H1 (cell line): Measurements from ENCODE around the gene PEX16. TPM values are rescaled to one million over a fixed set of nuclear protein-coding genes. Genes with fewer than 3 reads are reported as not detected.

Experiments used
- CTCF ChIA-PET: fragments of 300-600 bp; sonication (Branson Sonifier 250); formaldehyde crosslinking; loops from one replicate; lab custom pipeline; 2021; ENCODE audit not compliant: partially characterized antibody; lab: Charles Lee
- POLR2A ChIA-PET: fragments of 300-600 bp; sonication (Branson Sonifier 250); formaldehyde crosslinking; loops from one replicate; lab custom pipeline; 2021; ENCODE audit warnings: inconsistent platforms; ENCODE audit not compliant: partially characterized antibody; lab: Charles Lee
- DNase-seq, 2 experiments: peaks; one replicate each; pipeline versions ENCODE4 v3.0.0 to v3.0.0-alpha.2; 2010 to 2022; ENCODE audit warnings: low spot score in 2 of 2, low read depth in 1 of 2, mixed read lengths in 1 of 2
- FAIRE-seq: peaks from 2 replicates; lab custom pipeline; 2011; peaks lifted over from hg19 to GRCh38; lab: Jason Lieb, UNC
- H2AFZ ChIP-seq: 2 replicates; pipeline ENCODE4 v1.8.1; 2012; ENCODE audit warnings: low read length, inconsistent platforms
- H2AK5ac ChIP-seq: 2 replicates; pipeline ENCODE4 v1.6.1; 2013; ENCODE audit warnings: low read depth, low read length
- H2BK120ac ChIP-seq: replicated peaks from 2 replicates; pipeline ENCODE3; 2013; ENCODE audit warnings: low read depth, low read length, inconsistent platforms
- H2BK12ac ChIP-seq: 2 replicates; pipeline ENCODE4 v1.6.1; 2013; ENCODE audit warnings: low read depth, low read length
- H2BK15ac ChIP-seq: 2 replicates; pipeline ENCODE4 v1.6.1; 2013; ENCODE audit warnings: low read length
- H2BK20ac ChIP-seq: 2 replicates; pipeline ENCODE4 v1.6.1; 2013; ENCODE audit warnings: low read length
- H2BK5ac ChIP-seq: 2 replicates; pipeline ENCODE4 v1.6.1; 2013; ENCODE audit warnings: low read depth, low read length
- H3K14ac ChIP-seq: 2 replicates; pipeline ENCODE4 v1.6.1; 2013; ENCODE audit warnings: inconsistent platforms; ENCODE audit not compliant: insufficient read length
- H3K18ac ChIP-seq: 2 replicates; pipeline ENCODE4 v1.6.1; 2013; ENCODE audit warnings: low read length; ENCODE audit errors: extremely low read depth
- H3K23ac ChIP-seq: 2 replicates; pipeline ENCODE4 v1.6.1; 2013; ENCODE audit warnings: inconsistent platforms; ENCODE audit not compliant: insufficient read length
- H3K23me2 ChIP-seq: 2 replicates; pipeline ENCODE4 v1.6.1; 2013; ENCODE audit warnings: low read depth, low read length
- H3K27ac ChIP-seq: 2 replicates; pipeline ENCODE4 v1.6.1; 2011; ENCODE audit warnings: low read depth, low read length, inconsistent platforms
- H3K27me3 ChIP-seq, 4 experiments: replicated peaks in 1 of 4; 1 replicate in 1 of 4; 2 replicates in 3 of 4; pipeline versions ENCODE4 v1.6.1 to v1.8.1; 2011 to 2013; ENCODE audit warnings: low read length in 3 of 4, mild to moderate bottlenecking in 3 of 4, inconsistent platforms in 2 of 4, mixed read lengths in 2 of 4, moderate library complexity in 1 of 4; ENCODE audit not compliant: control insufficient read depth in 3 of 4, insufficient read depth in 3 of 4; ENCODE audit errors: extremely low read depth in 1 of 4
- H3K36me3 ChIP-seq, 4 experiments: 2 replicates each; pipeline versions ENCODE4 v1.6.1 to v1.8.1; 2011 to 2013; ENCODE audit warnings: mild to moderate bottlenecking in 4 of 4, low read length in 3 of 4, moderate library complexity in 2 of 4, control low read depth in 1 of 4, inconsistent platforms in 1 of 4; ENCODE audit not compliant: insufficient read depth in 4 of 4, control insufficient read depth in 2 of 4
- H3K4ac ChIP-seq: replicated peaks from 2 replicates; pipeline ENCODE3; 2013; ENCODE audit warnings: low read length, low read depth, mixed read lengths, inconsistent platforms; ENCODE audit not compliant: insufficient read length
- H3K4me1 ChIP-seq, 4 experiments: replicated peaks in 1 of 4; 1 replicate in 1 of 4; 2 replicates in 3 of 4; pipeline versions ENCODE4 v1.6.1 to v1.8.1; 2011 to 2013; ENCODE audit warnings: low read length in 3 of 4, inconsistent platforms in 2 of 4, mixed read lengths in 1 of 4; ENCODE audit not compliant: insufficient read depth in 4 of 4, control insufficient read depth in 3 of 4
- H3K4me2 ChIP-seq, 2 experiments: 2 replicates each; pipeline versions ENCODE4 v1.6.1 to v1.8.1; 2011 to 2013; ENCODE audit warnings: low read depth in 2 of 2, low read length in 2 of 2, control low read depth in 1 of 2, inconsistent platforms in 1 of 2, mild to moderate bottlenecking in 1 of 2; ENCODE audit not compliant: insufficient read depth in 1 of 2
- H3K4me3 ChIP-seq, 4 experiments: fragments of 200-600, 300-600 bp in 1 of 4; sonication (generic), shearing (Covaris generic), sonication (Bioruptor Twin) in 1 of 4; 2 replicates each; pipeline versions ENCODE4 v1.5.1 to v1.8.1; 2011 to 2016; ENCODE audit warnings: low read length in 4 of 4, low read depth in 3 of 4, control low read depth in 2 of 4, inconsistent platforms in 2 of 4, mild to moderate bottlenecking in 2 of 4, mixed read lengths in 1 of 4, moderate library complexity in 1 of 4; ENCODE audit not compliant: insufficient read depth in 2 of 4; ENCODE audit errors: extremely low read depth in 1 of 4
- H3K56ac ChIP-seq: replicated peaks from 2 replicates; pipeline ENCODE3; 2013; ENCODE audit warnings: low read depth, mild to moderate bottlenecking, mixed read lengths, low read length, inconsistent platforms; ENCODE audit not compliant: insufficient read length
- H3K79me1 ChIP-seq: 2 replicates; pipeline ENCODE4 v1.6.1; 2013; ENCODE audit warnings: low read depth, low read length, control low read depth
- H3K79me2 ChIP-seq, 2 experiments: 2 replicates each; pipeline versions ENCODE4 v1.6.1 to v1.8.1; 2012 to 2013; ENCODE audit warnings: low read length in 2 of 2, mild to moderate bottlenecking in 2 of 2, inconsistent platforms in 1 of 2; ENCODE audit not compliant: insufficient read depth in 2 of 2, control insufficient read depth in 1 of 2
- H3K9ac ChIP-seq, 4 experiments: replicated peaks in 1 of 4; 1 replicate in 1 of 4; 2 replicates in 3 of 4; pipeline versions ENCODE4 v1.6.1 to v1.8.1; 2011 to 2013; ENCODE audit warnings: low read depth in 3 of 4, low read length in 3 of 4, control low read depth in 2 of 4, mild to moderate bottlenecking in 2 of 4, moderate library complexity in 2 of 4, inconsistent platforms in 1 of 4; ENCODE audit errors: extremely low read depth in 1 of 4
- H3K9me3 ChIP-seq, 2 experiments: 2 replicates each; pipeline versions ENCODE4 v1.6.1 to v1.8.1; 2012 to 2013; ENCODE audit warnings: mild to moderate bottlenecking in 2 of 2, moderate library complexity in 2 of 2, control low read depth in 1 of 2, inconsistent platforms in 1 of 2, low read depth in 1 of 2, low read length in 1 of 2, mixed read lengths in 1 of 2; ENCODE audit not compliant: insufficient read depth in 2 of 2
- H4K20me1 ChIP-seq, 2 experiments: replicated peaks in 1 of 2; 2 replicates each; pipeline versions ENCODE3 to v1.8.1; 2011 to 2013; ENCODE audit warnings: inconsistent platforms in 2 of 2, low read length in 2 of 2, mild to moderate bottlenecking in 1 of 2; ENCODE audit not compliant: insufficient read depth in 2 of 2, control insufficient read depth in 1 of 2
- H4K5ac ChIP-seq: 2 replicates; pipeline ENCODE4 v1.6.1; 2013; ENCODE audit warnings: low read length, low read depth, mixed read lengths, inconsistent platforms; ENCODE audit not compliant: insufficient read length
- H4K8ac ChIP-seq: 2 replicates; pipeline ENCODE4 v1.8.0; 2013; ENCODE audit warnings: mild to moderate bottlenecking, moderate library complexity, low read length, inconsistent platforms; ENCODE audit not compliant: insufficient read depth; ENCODE audit errors: extremely low read depth
- H4K91ac ChIP-seq: replicated peaks from 2 replicates; pipeline ENCODE3; 2013; ENCODE audit warnings: low read length, mixed read lengths, inconsistent platforms; ENCODE audit not compliant: insufficient read length
- CBX8 ChIP-seq: fragments of 300-800, 300-1000 bp; sonication (generic); IDR thresholded peaks from 2 replicates; pipeline ENCODE4 v1.7.1; 2016; ENCODE audit warnings: low read depth, low read length, borderline replicate concordance
- EGR1 ChIP-seq: IDR thresholded peaks from 2 replicates; pipeline ENCODE4 v1.6.1; 2011; ENCODE audit warnings: low read depth, low read length, borderline replicate concordance
- EP300 ChIP-seq, 2 experiments: IDR thresholded peaks; 1 replicate in 1 of 2; 2 replicates in 1 of 2; pipeline ENCODE4 v1.6.1; 2011 to 2012; ENCODE audit warnings: low read depth in 2 of 2, low read length in 2 of 2, mild to moderate bottlenecking in 2 of 2, borderline replicate concordance in 1 of 2, inconsistent platforms in 1 of 2, moderate library complexity in 1 of 2
- JUN ChIP-seq: IDR thresholded peaks from 2 replicates; pipeline ENCODE4 v1.6.1; 2011; ENCODE audit warnings: low read depth, mild to moderate bottlenecking, improper control_type of control experiment, low read length
- KDM5A ChIP-seq: fragments of 200-600 bp; IDR thresholded peaks from 2 replicates; pipeline ENCODE4 v1.7.1; 2012; ENCODE audit warnings: mild to moderate bottlenecking, low read length, inconsistent platforms, mixed read lengths
- NANOG ChIP-seq: IDR thresholded peaks from 2 replicates; pipeline ENCODE4 v1.6.1; 2011; ENCODE audit warnings: low read length, low read depth, mild to moderate bottlenecking, inconsistent platforms; ENCODE audit not compliant: insufficient read depth, poor library complexity, severe bottlenecking
- PHF8 ChIP-seq: fragments of 200-600 bp; sonication (generic); conservative IDR thresholded peaks from 2 replicates; pipeline ENCODE4 v1.7.1; 2012; ENCODE audit warnings: low read depth, mild to moderate bottlenecking, inconsistent platforms, low read length, moderate library complexity
- SAP30 ChIP-seq: fragments of 300-600 bp; sonication (generic); IDR thresholded peaks from 2 replicates; pipeline ENCODE4 v1.7.1; 2012; ENCODE audit warnings: low read length, moderate library complexity, mild to moderate bottlenecking, inconsistent platforms; ENCODE audit not compliant: insufficient read depth, insufficient replicate concordance
- SP2 ChIP-seq: IDR thresholded peaks from 2 replicates; pipeline ENCODE4 v1.6.1; 2012; ENCODE audit warnings: mild to moderate bottlenecking, low read length, inconsistent platforms
- TCF12 ChIP-seq: IDR thresholded peaks from 2 replicates; pipeline ENCODE4 v1.6.1; 2011; ENCODE audit warnings: low read depth, mild to moderate bottlenecking, low read length
- WGBS, 2 experiments: shearing (Covaris generic) in 1 of 2; methylation state at CpG; one replicate each; pipeline versions ENCODE4 v1.1.6 to v1.1.7; 2013 to 2015; ENCODE audit warnings: low lambda C conversion rate in 2 of 2, mixed read lengths in 2 of 2, inconsistent platforms in 1 of 2, low coverage in 1 of 2, missing lambda C conversion rate in 1 of 2; ENCODE audit not compliant: insufficient replicate concordance in 2 of 2, insufficient coverage in 1 of 2, insufficient read length in 1 of 2; ENCODE audit errors: extremely low coverage in 1 of 2, missing lambda C conversion rate in 1 of 2; 5-methylcytosine and 5-hydroxymethylcytosine counted together
- polyA plus RNA-seq, 7 experiments: library from polyadenylated mRNA; depleted of rRNA in 3 of 7; stranded (reverse) in 5 of 7; unstranded in 2 of 7; fragments of >200 nt in 5 of 7; fragments of 200-250 nt in 2 of 7; gene quantifications; 1 replicate in 5 of 7; 2 replicates in 1 of 7; 4 replicates in 1 of 7; pipeline versions ENCODE4 v1.2.1 to v1.2.3, GENCODE V29; 2011 to 2013; ENCODE audit warnings: missing spikeins in 2 of 7, mixed read lengths in 2 of 7
- total RNA-seq: library from RNA; stranded (reverse); fragmentation: NEBNext Ultra II Directional; extraction: Animal tissue kit (Norgen Biotek cat#: 25700); gene quantifications from 2 replicates; pipeline ENCODE4 v1.2.1, GENCODE V29; 2021

PEX16 gene
- total and polyA plus RNA-seq, 2 of the 8 experiments (the other 6 are each of a cell fraction or from before 2014, with no cell fraction given), result 29.2 to 36.0 TPM

DNA sequence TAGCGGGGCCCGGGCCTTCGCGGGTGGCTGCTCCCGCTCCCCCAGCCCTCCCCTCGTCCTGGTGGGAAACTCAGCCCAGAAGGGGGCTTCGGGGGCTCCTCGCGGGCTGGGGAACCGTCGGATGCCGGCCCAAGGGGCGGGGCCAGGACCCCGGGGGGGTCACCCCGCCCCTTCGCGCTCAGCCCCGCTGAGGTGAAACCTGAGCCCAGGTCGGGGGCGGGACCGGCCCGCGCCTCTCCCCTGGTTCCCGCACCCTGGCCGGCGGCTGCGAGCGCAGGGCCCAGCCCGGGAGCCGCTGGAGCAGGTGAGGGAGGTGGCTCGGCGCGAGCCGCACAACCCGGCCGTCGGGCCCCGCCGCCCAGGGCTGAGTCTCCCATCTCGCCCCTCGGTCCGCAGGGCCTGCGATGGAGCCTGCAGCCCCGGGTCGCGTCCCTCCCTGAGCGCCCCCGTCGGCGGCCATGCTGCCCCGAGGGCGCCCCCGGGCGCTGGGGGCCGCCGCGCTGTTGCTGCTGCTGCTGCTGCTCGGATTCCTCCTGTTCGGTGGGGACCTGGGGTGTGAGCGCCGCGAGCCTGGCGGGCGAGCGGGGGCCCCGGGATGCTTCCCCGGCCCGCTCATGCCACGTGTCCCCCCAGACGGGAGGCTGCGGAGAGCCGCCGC is 4.9 kb upstream of the PEX16 start, which contains the start of gene LARGE2:
LARGE2 (plus strand) TSS at position 232 of the 658 bp plus-strand sequence; CDS start at position 459, 227 bp downstream.
- peak within 1 kb of the TSS; percentile 81 to 91 for H3K4me2 ChIP-seq
- H2BK5ac ChIP-seq, result peak within 1 kb of the TSS; percentile 93; the same call in 1 of the 2 replicates
- H4K5ac ChIP-seq, result peak within 1 kb of the TSS; percentile 73
- H3K27me3 ChIP-seq, result peaks cover 0 to 9% (median 0%) of the 10 kb centered on the region in 4 experiments; a peak in 3 of 7 replicates
- peak within 1 kb of the TSS; percentile 97 for H2BK12ac ChIP-seq
- H2BK120ac ChIP-seq, result peak within 1 kb of the TSS; percentile 30
- peak within 1 kb of the TSS; percentile 62 for H3K56ac ChIP-seq
- no peaks in the 10 kb centered on the region for H3K9me3 ChIP-seq
- H3K23me2 ChIP-seq, result peaks cover 16% of the 10 kb centered on the region
- peaks cover 2 to 21% (median 10%) of the 10 kb centered on the region in 4 experiments; a peak in 6 of 8 replicates for H3K36me3 ChIP-seq
- peak in 1 of 2 experiments; percentile 86 for DNase-seq
- H3K14ac ChIP-seq, result no peak within 1 kb of the TSS
- peaks cover 10 to 16% of the 10 kb centered on the region in 2 experiments for H4K20me1 ChIP-seq
- no peak within 1 kb of the TSS for H3K23ac ChIP-seq
- no peak for FAIRE-seq
- peak within 1 kb of the TSS; percentile 42 for H4K91ac ChIP-seq
- H2AK5ac ChIP-seq, result peak within 1 kb of the TSS; percentile 44; the same call in 1 of the 2 replicates
- peak within 1 kb of the TSS; percentile 93; the same call in 1 of the 2 replicates for H4K8ac ChIP-seq
- H3K79me2 ChIP-seq, result peaks cover 0 to 11% of the 10 kb centered on the region in 2 experiments; a peak in 1 of 4 replicates
- H2BK20ac ChIP-seq, result peak within 1 kb of the TSS; percentile 83; the same call in 1 of the 2 replicates
- H3K9ac ChIP-seq, result peak within 1 kb of the TSS; percentile 67 to 81 (median 73); a peak in 6 of 7 replicates
- peak within 1 kb of the TSS; percentile 97 for H3K18ac ChIP-seq
- CTCF ChIA-PET, result interaction anchor here (0.9 to 2.2 kb wide), 4 partner anchors 34 to 84 kb away, joined by 4 to 9 read pairs (median 5); no protein-coding TSS in a partner anchor
- H3K79me1 ChIP-seq, result peaks cover 13% of the 10 kb centered on the region
- H3K4me3 ChIP-seq, result peak within 1 kb of the TSS; percentile 63 to 78 (median 68)
- POLR2A ChIA-PET, result interaction anchor here (0.6 to 9.8 kb wide), 33 partner anchors 10 to 372 kb away, joined by 3 to 115 read pairs (median 5); no protein-coding TSS in a partner anchor
- no peak within 1 kb of the TSS for H2AFZ ChIP-seq
- H3K4me1 ChIP-seq, result peaks cover 12 to 32% (median 20%) of the 10 kb centered on the region in 4 experiments
- 2% methylated on average over 22 of the region's 73 CpGs; no CpG with 5 or more reads in 1 of the 2 experiments for WGBS, 2 experiments
- peak within 1 kb of the TSS; percentile 29; the same call in 1 of the 2 replicates for H2BK15ac ChIP-seq
- peak within 1 kb of the TSS; percentile 76; the same call in 1 of the 2 replicates for H3K27ac ChIP-seq
- peak within 1 kb of the TSS; percentile 45 for H3K4ac ChIP-seq
- no peak for TF ChIP-seq KDM5A
- TF ChIP-seq PHF8, result peak; percentile 49; the same call in 1 of the 2 replicates
- no peak for TF ChIP-seq TCF12
- TF ChIP-seq SP2, result no peak
- no peak for TF ChIP-seq NANOG
- no peak for TF ChIP-seq CBX8
- peak; percentile 17; the same call in 1 of the 2 replicates for TF ChIP-seq EGR1
- no peak for TF ChIP-seq EP300 (IDR thresholded peaks at IDR 0.05; ENCODE audit: borderline replicate concordance in 1 of 2, low read depth in 2 of 2, low read length in 2 of 2)
- TF ChIP-seq JUN, result no peak
- TF ChIP-seq SAP30, result no peak
